Muscle of back (tissue), 11 donors: ENCODE measurements around the gene VPS54. TPM values are rescaled to one million over a fixed set of nuclear protein-coding genes. Genes with fewer than 3 reads are reported as not detected.
"Not testable (repeated sequence)": the region's sequence is repeated elsewhere in the genome, so short reads cannot be mapped to it uniquely, and the experiment has no call there.

Source experiments
- DNase-seq, 3 donors: peaks; one replicate each; pipeline versions ENCODE4 v3.0.0 to v3.0.0-alpha.2; 2013
- polyA plus RNA-seq, 10 donors: library from polyadenylated mRNA; unstranded; fragments of 120-200 nt; gene quantifications; one replicate each; pipeline ENCODE4 v1.2.1, GENCODE V29; 2013; ENCODE audit not compliant: insufficient read length in 10 of 10

Gene VPS54
- polyA plus RNA-seq, 10 donors = 19.8 to 30.6 (median 27.9) TPM

GRCh38 chr2:64024259-64024949, 5.2 kb upstream of the VPS54 start:
- no peak for DNase-seq

- no peak for DNase-seq
These were observed 4.4 kb upstream of the VPS54 start for GRCh38 chr2:64023485-64024258.

GRCh38 chr2:64021578-64021977, 2.4 kb upstream of the VPS54 start:
- no peak for DNase-seq

GRCh38 chr2:64019975-64020528, 824 bp upstream of the VPS54 start:
- peak in 1 of 3 donors; percentile 47 for DNase-seq

- peak; percentile 41 to 89 (median 69) for DNase-seq
These were observed 536 bp downstream of the VPS54 start for GRCh38 chr2:64018701-64019082.

- peak; percentile 50 to 63 (median 57) for DNase-seq
These were observed 1.2 kb downstream of the VPS54 start for GRCh38 chr2:64017811-64018700.

GRCh38 chr2:64015898-64016297, 3.3 kb downstream of the VPS54 start:
- DNase-seq = no peak

- no peak for DNase-seq
These were observed 3.8 kb downstream of the VPS54 start for GRCh38 chr2:64015391-64015790.

GRCh38 chr2:64014628-64015027, 4.6 kb downstream of the VPS54 start:
- no peak for DNase-seq

GRCh38 chr2:64013053-64013452, 6.2 kb downstream of the VPS54 start:
- no peak for DNase-seq

GRCh38 chr2:64012115-64012514, 7.1 kb downstream of the VPS54 start:
- DNase-seq = no peak

- no peak for DNase-seq
These were observed 10.7 kb downstream of the VPS54 start for GRCh38 chr2:64008434-64009009.

- DNase-seq = no peak
These were observed 11.3 kb downstream of the VPS54 start for GRCh38 chr2:64007924-64008323.

GRCh38 chr2:64005707-64006356, 13.4 kb downstream of the VPS54 start:
- DNase-seq = no peak

GRCh38 chr2:64003239-64003638, 16.0 kb downstream of the VPS54 start:
- DNase-seq = no peak

- DNase-seq = no peak
These were observed 17.7 kb downstream of the VPS54 start for GRCh38 chr2:64001382-64002101.

GRCh38 chr2:64000630-64001381, 18.4 kb downstream of the VPS54 start:
- no peak for DNase-seq

- DNase-seq = no peak
These were observed 20.2 kb downstream of the VPS54 start for GRCh38 chr2:63999049-63999448.

- not testable (repeated sequence) for DNase-seq
These were observed 22.5 kb downstream of the VPS54 start for GRCh38 chr2:63996582-63997198.
